ENCODE results near the gene SRRM4. TPM values are rescaled to one million over a fixed set of nuclear protein-coding genes. Genes with fewer than 3 reads are reported as not detected.

Gene SRRM4
- total RNA-seq, 2 experiments from 2014 or later, result not detected

DNA sequence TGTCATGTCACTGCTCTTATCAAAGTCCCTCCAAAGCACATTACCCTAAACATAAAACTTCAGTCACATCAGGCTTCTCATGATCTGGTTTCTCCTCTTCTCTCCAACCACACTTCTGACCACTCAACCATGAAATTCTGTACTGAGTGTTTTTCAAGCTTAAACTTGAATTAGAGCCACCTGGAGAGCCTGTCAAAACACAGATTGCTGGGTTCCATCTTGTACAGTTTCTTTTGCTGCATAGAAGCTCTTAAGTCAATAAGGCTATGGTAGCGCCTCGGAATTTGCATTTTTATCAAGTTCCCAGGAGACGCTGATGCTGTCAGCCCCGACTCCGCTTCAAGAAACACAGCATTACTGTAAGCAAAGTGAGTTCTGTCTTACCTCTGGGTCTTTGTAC lies 16.4 kb upstream of the SRRM4 start:
- ChIA-PET POLR2A (no interaction called here), CTCF (no interaction called here)
- no peak for DNase-seq
- H3K9me3 ChIP-seq (ENCODE audit: control insufficient read depth in 1 of 2, insufficient read depth in 1 of 2, low read length in 2 of 2), result no peaks in the 10 kb centered on the region
- intact Hi-C loops (cut with DNase I, micrococcal nuclease), result no loop called here
- Mint-ChIP-seq H3K27ac (no peak overlapping the region), H3K4me1 (ENCODE audit: low read depth) (no peaks in the 10 kb centered on the region), H3K9me3 (peaks cover 11% of the 10 kb centered on the region), H3K36me3 (ENCODE audit: low read depth) (no peaks in the 10 kb centered on the region), H3K4me3 (no peak overlapping the region), H3K27me3 (no peaks in the 10 kb centered on the region)
- H3K4me1 ChIP-seq (ENCODE audit: insufficient read depth, low read length), result no peaks in the 10 kb centered on the region
- no peak overlapping the region for H3K27ac ChIP-seq (ENCODE audit: low read depth in 1 of 2, low read length in 2 of 2)
- ATAC-seq (ENCODE audit: poor library complexity), result no peak
- H3K4me3 ChIP-seq (ENCODE audit: low read length), result no peak overlapping the region
- no peaks in the 10 kb centered on the region for H3K27me3 ChIP-seq (ENCODE audit: control insufficient read depth in 1 of 2, insufficient read depth in 2 of 2, low read length in 2 of 2)
- H3K36me3 ChIP-seq (ENCODE audit: insufficient read depth, low read length), result no peaks in the 10 kb centered on the region
- no peak for TF ChIP-seq CTCF (IDR thresholded peaks at IDR 0.05)

DNA sequence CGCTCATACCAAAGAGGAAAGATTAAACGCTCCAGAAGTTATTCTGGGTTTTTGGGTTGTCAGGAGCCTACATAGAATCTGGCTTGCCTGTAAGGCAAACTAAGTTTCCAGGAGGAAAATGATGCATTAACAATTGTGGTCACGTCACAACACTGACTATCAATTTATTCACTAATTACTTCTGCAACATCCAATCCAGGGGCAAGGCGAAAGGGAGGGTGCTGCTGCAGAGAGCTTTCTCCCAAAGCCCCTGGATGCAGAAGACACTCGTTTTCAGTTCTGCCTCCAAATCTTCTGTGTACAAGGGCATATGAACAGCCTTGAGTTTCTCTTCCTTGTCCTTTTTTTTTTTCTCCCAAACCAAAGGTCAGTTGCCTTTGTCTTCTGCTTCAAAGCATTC lies 10.5 kb upstream of the SRRM4 start:
- peaks cover 0 to 4% of the 10 kb centered on the region in 2 experiments for H3K27me3 ChIP-seq (ENCODE audit: control insufficient read depth in 1 of 2, insufficient read depth in 2 of 2, low read length in 2 of 2)
- no peak for DNase-seq
- intact Hi-C loops (cut with DNase I, micrococcal nuclease), result no loop called here
- H3K27ac Mint-ChIP-seq, result no peak overlapping the region
- no peak for TF ChIP-seq CTCF (IDR thresholded peaks at IDR 0.05)
- no peaks in the 10 kb centered on the region for H3K36me3 Mint-ChIP-seq (ENCODE audit: low read depth)
- H3K4me1 Mint-ChIP-seq (ENCODE audit: low read depth), result no peaks in the 10 kb centered on the region
- no peak for ATAC-seq (ENCODE audit: poor library complexity)
- peaks cover 3% of the 10 kb centered on the region for H3K9me3 Mint-ChIP-seq
- CTCF ChIA-PET, result no interaction called here
- no peak overlapping the region for H3K4me3 Mint-ChIP-seq
- POLR2A ChIA-PET, result no interaction called here
- H3K4me3 ChIP-seq (ENCODE audit: low read length), result no peak overlapping the region
- H3K27ac ChIP-seq (ENCODE audit: low read depth in 1 of 2, low read length in 2 of 2), result no peak overlapping the region
- H3K9me3 ChIP-seq (ENCODE audit: control insufficient read depth in 1 of 2, insufficient read depth in 1 of 2, low read length in 2 of 2), result no peaks in the 10 kb centered on the region
- peaks cover 5% of the 10 kb centered on the region for H3K27me3 Mint-ChIP-seq
- H3K4me1 ChIP-seq (ENCODE audit: insufficient read depth, low read length), result no peaks in the 10 kb centered on the region
- no peaks in the 10 kb centered on the region for H3K36me3 ChIP-seq (ENCODE audit: insufficient read depth, low read length)

- Mint-ChIP-seq H3K36me3 (ENCODE audit: low read depth) (no peaks in the 10 kb centered on the region), H3K27me3 (peaks cover 10% of the 10 kb centered on the region), H3K4me1 (ENCODE audit: low read depth) (no peaks in the 10 kb centered on the region), H3K27ac (no peak overlapping the region), H3K4me3 (no peak overlapping the region), H3K9me3 (peaks cover 2% of the 10 kb centered on the region)
- ChIA-PET CTCF (no interaction called here), POLR2A (no interaction called here)
- Histone ChIP-seq H3K27ac (ENCODE audit: low read depth in 1 of 2, low read length in 2 of 2) (no peak overlapping the region), H3K4me1 (ENCODE audit: insufficient read depth, low read length) (no peaks in the 10 kb centered on the region), H3K4me3 (ENCODE audit: low read length) (no peak overlapping the region), H3K36me3 (ENCODE audit: insufficient read depth, low read length) (no peaks in the 10 kb centered on the region), H3K9me3 (ENCODE audit: control insufficient read depth in 1 of 2, insufficient read depth in 1 of 2, low read length in 2 of 2) (peaks cover 0 to 2% of the 10 kb centered on the region in 2 experiments), H3K27me3 (ENCODE audit: control insufficient read depth in 1 of 2, insufficient read depth in 2 of 2, low read length in 2 of 2) (peaks cover 0 to 4% of the 10 kb centered on the region in 2 experiments)
- TF ChIP-seq CTCF (IDR thresholded peaks at IDR 0.05), result no peak
- ATAC-seq (ENCODE audit: poor library complexity) (no peak), DNase-seq (no peak)
- intact Hi-C loops (cut with DNase I, micrococcal nuclease), result no loop called here
These were observed 8.4 kb upstream of the SRRM4 start for GRCh38 chr12:118972982-118973381.

Data from CD4-positive, alpha-beta T cell (primary cell).